ENCODE data around the gene TP73. TPM values are rescaled to one million over a fixed set of nuclear protein-coding genes. Genes with fewer than 3 reads are reported as not detected.

Gene TP73
- total RNA-seq, 1 donor, result not detected

GRCh38 chr1:3606779-3607702 lies 45.3 kb upstream of the TP73 start:
- TF ChIP-seq CTCF (IDR thresholded peaks at IDR 0.05; ENCODE audit: insufficient read depth, low read depth, low read length), result no peak
- DNase-seq (ENCODE audit: low read depth), result no peak
- no peak overlapping the region for H3K4me3 ChIP-seq (ENCODE audit: low read depth, low read length)

- no peak for TF ChIP-seq CTCF (IDR thresholded peaks at IDR 0.05; ENCODE audit: insufficient read depth, low read depth, low read length)
- H3K4me3 ChIP-seq (ENCODE audit: low read depth, low read length), result no peak overlapping the region
- no peak for DNase-seq (ENCODE audit: low read depth)
These were observed 44.6 kb upstream of the TP73 start for GRCh38 chr1:3607703-3608065.

- no peak for DNase-seq (ENCODE audit: low read depth)
- no peak overlapping the region for H3K4me3 ChIP-seq (ENCODE audit: low read depth, low read length)
- TF ChIP-seq CTCF (IDR thresholded peaks at IDR 0.05; ENCODE audit: insufficient read depth, low read depth, low read length), result no peak
These were observed 44.2 kb upstream of the TP73 start for GRCh38 chr1:3608154-3608553.

- DNase-seq (ENCODE audit: low read depth), result no peak
- H3K4me3 ChIP-seq (ENCODE audit: low read depth, low read length), result no peak overlapping the region
- no peak for TF ChIP-seq CTCF (IDR thresholded peaks at IDR 0.05; ENCODE audit: insufficient read depth, low read depth, low read length)
These were observed 43.1 kb upstream of the TP73 start for GRCh38 chr1:3609016-3609768.

- no peak overlapping the region for H3K4me3 ChIP-seq (ENCODE audit: low read depth, low read length)
- DNase-seq (ENCODE audit: low read depth), result no peak
- TF ChIP-seq CTCF (IDR thresholded peaks at IDR 0.05; ENCODE audit: insufficient read depth, low read depth, low read length), result no peak
These were observed 42.4 kb upstream of the TP73 start for GRCh38 chr1:3609769-3610526.

- peak overlapping the region; percentile 41 for H3K4me3 ChIP-seq (ENCODE audit: low read depth, low read length)
- TF ChIP-seq CTCF (IDR thresholded peaks at IDR 0.05; ENCODE audit: insufficient read depth, low read depth, low read length), result no peak
- DNase-seq (ENCODE audit: low read depth), result no peak
These were observed 41.7 kb upstream of the TP73 start for GRCh38 chr1:3610527-3611169.
